Endothelial cell of umbilical vein (primary cell): ENCODE results near the gene SIRPG. TPM values are rescaled to one million over a fixed set of nuclear protein-coding genes. Genes with fewer than 3 reads are reported as not detected.

Experiments used
- BruUV-seq: library from RNA; stranded (reverse); fragments of 400-500 nt; replicated peaks from 2 replicates; lab custom pipeline; 2021; lab: Mats Ljungman, UMichigan
- CTCF ChIA-PET: fragments of 300-600, 350-600 bp; sonication (Branson Sonifier 250); formaldehyde crosslinking; loops from one replicate; lab custom pipeline; 2021; ENCODE audit warnings: antibody characterized with exemption, inconsistent platforms; lab: Charles Lee
- POLR2A ChIA-PET: fragments of 300-600, 350-600 bp; sonication (Branson Sonifier 250); formaldehyde crosslinking; loops from one replicate; lab custom pipeline; 2021; ENCODE audit warnings: antibody characterized with exemption, inconsistent platforms; lab: Charles Lee
- DNase-seq: peaks from one replicate; pipeline ENCODE4 v3.0.0-alpha.2; 2011; ENCODE audit warnings: low read depth, low spot score
- FAIRE-seq: peaks from 2 replicates; lab custom pipeline; 2011; peaks lifted over from hg19 to GRCh38; lab: Jason Lieb, UNC
- H2AFZ ChIP-seq: 2 replicates; pipeline ENCODE4 v1.6.0; 2012; ENCODE audit warnings: low read depth, low read length, control low read depth, inconsistent platforms
- H3K27ac ChIP-seq: 2 replicates; pipeline ENCODE4 v1.5.1; 2011; ENCODE audit warnings: low read depth, mild to moderate bottlenecking, control low read depth, low read length, moderate library complexity; ENCODE audit not compliant: insufficient read depth
- H3K27me3 ChIP-seq, 2 experiments: 2 replicates each; pipeline versions ENCODE4 v1.6.0 to v1.6.1; 2011; ENCODE audit warnings: low read length in 2 of 2, mixed read lengths in 1 of 2; ENCODE audit not compliant: control insufficient read depth in 2 of 2, insufficient read depth in 2 of 2
- H3K36me3 ChIP-seq, 2 experiments: 2 replicates in 1 of 2; 3 replicates in 1 of 2; pipeline ENCODE4 v1.5.1; 2011; ENCODE audit warnings: low read length in 2 of 2, mild to moderate bottlenecking in 1 of 2, moderate library complexity in 1 of 2; ENCODE audit not compliant: control insufficient read depth in 2 of 2, insufficient read depth in 2 of 2; ENCODE audit errors: extremely low read depth in 1 of 2
- H3K4me1 ChIP-seq: 3 replicates; pipeline ENCODE4 v1.5.1; 2011; ENCODE audit warnings: mild to moderate bottlenecking, low read length; ENCODE audit not compliant: control insufficient read depth, insufficient read depth; ENCODE audit errors: extremely low read depth
- H3K4me2 ChIP-seq: 2 replicates; pipeline ENCODE4 v1.6.1; 2011; ENCODE audit warnings: low read length, control low read depth, mixed read lengths; ENCODE audit not compliant: insufficient read depth
- H3K4me3 ChIP-seq, 3 experiments: fragments of 200-600 bp in 1 of 3; sonication (generic), shearing (Covaris generic) in 1 of 3; replicated peaks in 1 of 3; 2 replicates each; pipeline ENCODE4 v1.5.1; 2011 to 2016; ENCODE audit warnings: control low read depth in 3 of 3, low read length in 3 of 3, mild to moderate bottlenecking in 2 of 3, inconsistent platforms in 1 of 3, low read depth in 1 of 3, moderate library complexity in 1 of 3; ENCODE audit not compliant: insufficient read depth in 1 of 3
- H3K79me2 ChIP-seq: 2 replicates; pipeline ENCODE4 v1.6.0; 2012; ENCODE audit warnings: low read length, inconsistent platforms; ENCODE audit not compliant: control insufficient read depth, insufficient read depth
- H3K9ac ChIP-seq: replicated peaks from 2 replicates; pipeline ENCODE3; 2011; ENCODE audit warnings: low read length, control low read depth; ENCODE audit not compliant: insufficient read depth; ENCODE audit errors: extremely low read depth
- H3K9me1 ChIP-seq: replicated peaks from 3 replicates; pipeline ENCODE4 v1.6.0; 2011; ENCODE audit warnings: mild to moderate bottlenecking, low read length; ENCODE audit not compliant: control insufficient read depth, insufficient read depth; ENCODE audit errors: extremely low read depth
- H3K9me3 ChIP-seq: replicated peaks from 2 replicates; pipeline ENCODE4 v1.5.1; 2012; ENCODE audit warnings: low read length, inconsistent platforms; ENCODE audit not compliant: control insufficient read depth, insufficient read depth
- H4K20me1 ChIP-seq: replicated peaks from 2 replicates; pipeline ENCODE3; 2011; ENCODE audit warnings: mild to moderate bottlenecking, low read length; ENCODE audit not compliant: control insufficient read depth, insufficient read depth; ENCODE audit errors: extremely low read depth
- CTCF ChIP-seq, 2 donors: IDR thresholded peaks; 1 replicate in 1 of 2; 2 replicates in 1 of 2; pipeline ENCODE4 v1.5.1; 2011; ENCODE audit warnings: low read length in 2 of 2, mild to moderate bottlenecking in 2 of 2, moderate library complexity in 2 of 2, control low read depth in 1 of 2, inconsistent platforms in 1 of 2, low read depth in 1 of 2; ENCODE audit not compliant: insufficient read depth in 1 of 2; ENCODE audit errors: extremely low read depth in 1 of 2
- EZH2 ChIP-seq: IDR thresholded peaks from 2 replicates; pipeline ENCODE4 v1.6.1; 2012; ENCODE audit warnings: borderline replicate concordance, low read depth, mild to moderate bottlenecking, moderate library complexity, low read length, inconsistent platforms; ENCODE audit not compliant: severe bottlenecking
- FOS ChIP-seq: IDR thresholded peaks from 2 replicates; pipeline ENCODE4 v1.6.1; 2011; ENCODE audit warnings: mild to moderate bottlenecking, low read length, moderate library complexity, borderline replicate concordance; ENCODE audit not compliant: insufficient read depth
- GATA2 ChIP-seq: IDR thresholded peaks from 2 replicates; pipeline ENCODE4 v1.7.0; 2011; ENCODE audit warnings: low read depth, mild to moderate bottlenecking, moderate library complexity, mixed read lengths, low read length; ENCODE audit not compliant: insufficient read length, insufficient read depth
- JUN ChIP-seq: IDR thresholded peaks from 2 replicates; pipeline ENCODE4 v1.6.1; 2011; ENCODE audit warnings: borderline replicate concordance, low read depth; ENCODE audit not compliant: insufficient read length, insufficient read depth
- MAX ChIP-seq: IDR thresholded peaks from 2 replicates; pipeline ENCODE4 v1.6.1; 2011; ENCODE audit not compliant: insufficient read depth, insufficient read length
- MYC ChIP-seq: IDR thresholded peaks from one replicate; pipeline ENCODE4 v1.6.1; 2011; ENCODE audit warnings: mild to moderate bottlenecking, low read depth, low read length
- POLR2A ChIP-seq: IDR thresholded peaks from 2 replicates; pipeline ENCODE4 v1.6.1; 2012; ENCODE audit warnings: low read depth, mild to moderate bottlenecking, control low read depth, low read length
- POLR2AphosphoS5 ChIP-seq: IDR thresholded peaks from 2 replicates; pipeline ENCODE4 v1.6.1; 2012; ENCODE audit warnings: low read depth, mild to moderate bottlenecking, control low read depth, low read length, moderate library complexity; ENCODE audit not compliant: insufficient read depth
- dilution Hi-C: fragments of 300-500 bp; cut with MboI; formaldehyde crosslinking; loops from one replicate; pipeline ENCODE4 v1.15.0; 2019; ENCODE audit warnings: low sequenced_read_pairs; ENCODE audit not compliant: extremely low pct_ligation_motif_present
- intact Hi-C: fragments of 100-400 bp; cut with micrococcal nuclease; formaldehyde crosslinking; loops from one replicate; pipeline ENCODE4 v1.10.0; 2022
- polyA plus RNA-seq, 4 experiments: library from polyadenylated mRNA; depleted of rRNA in 3 of 4; stranded (reverse) in 3 of 4; unstranded in 1 of 4; fragments of >200 nt; gene quantifications; 2 replicates each; pipeline versions ENCODE4 v1.2.1 to v1.2.3, GENCODE V29; 2011 to 2012; ENCODE audit warnings: missing spikeins in 1 of 4
- total RNA-seq: library from RNA; stranded (reverse); gene quantifications from 2 replicates; pipeline ENCODE4 v1.2.3, GENCODE V29; 2021

Gene SIRPG
- total and polyA plus RNA-seq, 2 donors (not counting 3 experiments of a cell fraction or from before 2014, with no cell fraction given) = not detected

GRCh38 chr20:1685304-1686052 is 27.9 kb upstream of the SIRPG start:
- no peaks in the 10 kb centered on the region for H3K79me2 ChIP-seq
- intact Hi-C loops = no loop called here
- H3K9ac ChIP-seq = no peak overlapping the region
- H3K9me3 ChIP-seq = no peaks in the 10 kb centered on the region
- no peak overlapping the region for H3K4me3 ChIP-seq
- H3K36me3 ChIP-seq = no peaks in the 10 kb centered on the region
- TF ChIP-seq POLR2AphosphoS5 = no peak
- TF ChIP-seq FOS = no peak
- no peak for TF ChIP-seq CTCF (IDR thresholded peaks at IDR 0.05; ENCODE audit: extremely low read depth in 1 of 2, insufficient read depth in 1 of 2, low read depth in 1 of 2, low read length in 2 of 2)
- no peak for TF ChIP-seq MAX
- TF ChIP-seq MYC = no peak
- TF ChIP-seq POLR2A = no peak
- no peak for TF ChIP-seq GATA2
- TF ChIP-seq JUN = no peak
- TF ChIP-seq EZH2 = no peak
- POLR2A ChIA-PET = no interaction called here
- DNase-seq (no peak), FAIRE-seq (no peak)
- H3K4me1 ChIP-seq = no peaks in the 10 kb centered on the region
- H2AFZ ChIP-seq = no peak overlapping the region
- H3K4me2 ChIP-seq = no peak overlapping the region
- no peaks in the 10 kb centered on the region for H3K9me1 ChIP-seq
- BruUV-seq = no TSS peak
- H4K20me1 ChIP-seq = no peaks in the 10 kb centered on the region
- peaks cover 10 to 24% of the 10 kb centered on the region in 2 experiments for H3K27me3 ChIP-seq
- CTCF ChIA-PET = no interaction called here
- dilution Hi-C loops = no loop called here
- H3K27ac ChIP-seq = no peak overlapping the region
